GM12874 (cell line): Measurements from ENCODE around the gene UBE2O.

ENCODE experiments used
- CTCF ChIP-seq: IDR thresholded peaks from 2 replicates; pipeline ENCODE4 v1.5.1; 2011; ENCODE audit warnings: low read depth, mild to moderate bottlenecking, control low read depth, low read length, moderate library complexity; ENCODE audit not compliant: insufficient read depth

The UBE2O gene

GRCh38 chr17:76371656-76372628 is 81.0 kb downstream of the UBE2O start:
- TF ChIP-seq CTCF = no peak

DNA sequence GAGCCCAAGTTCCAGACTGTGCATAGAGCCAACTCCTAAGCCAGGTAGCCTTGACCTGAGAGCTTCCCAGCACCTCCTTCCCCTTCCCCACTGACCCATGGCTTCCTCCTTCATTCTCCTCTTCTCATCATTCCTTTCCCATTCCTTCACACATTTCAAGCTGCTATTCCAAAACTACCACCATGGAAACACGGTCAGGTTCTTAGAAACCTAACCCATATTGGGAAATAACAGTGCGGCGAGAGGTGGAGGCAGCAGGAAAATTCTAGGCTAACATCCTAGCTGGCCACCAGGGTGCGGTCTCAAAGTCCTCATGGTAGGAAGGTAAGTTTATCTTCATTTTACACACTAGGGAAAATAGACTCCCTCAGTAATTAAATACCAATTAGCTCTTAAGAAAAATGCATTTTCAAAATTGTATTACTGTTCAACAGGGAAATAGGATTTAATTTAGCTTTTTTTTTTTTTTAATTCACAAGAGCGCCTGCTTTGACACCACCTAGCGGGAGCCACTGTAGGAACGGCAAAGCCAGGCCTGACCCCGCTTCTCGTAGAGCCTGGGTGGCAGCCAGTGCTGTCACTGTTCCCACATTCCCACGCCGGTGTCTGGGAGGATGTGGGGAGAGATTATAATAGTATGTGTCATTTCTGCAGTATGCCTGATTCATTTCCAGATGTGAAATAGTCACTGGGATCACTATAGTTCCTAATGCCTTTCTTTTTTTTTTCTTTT is 82.5 kb downstream of the UBE2O start:
- no peak for TF ChIP-seq CTCF

GRCh38 chr17:76369804-76370203 is 83.1 kb downstream of the UBE2O start:
- TF ChIP-seq CTCF = no peak

DNA sequence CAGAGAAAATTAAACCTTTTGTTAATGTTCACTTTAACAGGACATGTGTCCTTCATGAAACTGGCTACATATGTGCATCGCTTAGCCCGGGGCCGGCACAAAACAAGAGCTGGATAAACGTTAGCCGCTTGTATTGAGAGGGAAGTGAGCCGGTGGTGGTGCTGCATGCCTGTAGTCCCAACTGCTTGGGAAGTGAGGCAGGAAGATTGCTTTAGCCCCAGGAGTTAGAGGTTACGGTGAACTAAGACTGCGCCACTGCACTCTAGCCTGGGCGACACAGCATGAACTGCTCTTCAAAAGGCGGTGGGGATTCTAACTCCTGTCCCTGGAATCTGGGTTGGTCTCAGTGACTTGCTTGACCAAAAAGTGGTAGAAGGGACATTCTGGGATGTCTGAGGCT is 83.6 kb downstream of the UBE2O start:
- TF ChIP-seq CTCF = no peak

DNA sequence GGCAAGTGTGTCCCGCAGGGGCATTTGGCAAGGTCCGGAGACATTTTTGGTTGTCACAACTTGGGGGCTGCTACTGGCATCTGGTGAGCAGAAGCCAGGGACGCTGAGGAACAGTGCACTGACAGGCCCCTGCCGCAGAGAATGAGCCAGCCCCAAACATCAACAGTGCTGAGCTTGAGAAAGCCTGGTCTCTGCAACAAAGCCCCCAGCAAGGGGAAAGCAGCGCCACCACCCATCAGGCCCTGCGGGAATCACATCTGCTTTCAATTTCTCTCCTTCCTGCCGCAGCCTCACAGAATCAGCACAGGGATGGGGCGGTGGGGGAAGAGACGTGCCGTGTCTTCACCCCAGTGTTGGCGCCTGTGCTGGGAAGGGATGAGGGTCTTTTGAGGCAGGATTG is 84.4 kb downstream of the UBE2O start:
- TF ChIP-seq CTCF = no peak

DNA sequence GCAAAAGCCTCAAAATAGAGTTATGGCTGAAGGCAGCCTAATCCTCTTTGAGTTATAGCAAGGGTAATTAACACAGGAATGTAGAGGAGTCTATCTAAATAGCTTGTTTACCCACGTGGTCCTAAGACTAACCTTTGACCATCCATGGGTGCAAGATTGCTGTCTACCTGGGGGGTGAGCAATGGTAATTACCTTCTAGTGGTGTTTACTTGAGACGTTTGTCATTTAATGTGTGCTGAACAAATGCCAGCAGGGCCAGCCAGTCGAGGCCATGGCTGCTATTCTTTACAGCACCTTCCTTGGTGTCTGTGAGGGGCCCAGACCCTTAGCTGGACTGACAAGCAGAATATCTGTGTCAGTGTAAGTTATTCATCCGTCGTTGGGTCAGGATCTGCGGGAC is 85.3 kb downstream of the UBE2O start:
- no peak for TF ChIP-seq CTCF

DNA sequence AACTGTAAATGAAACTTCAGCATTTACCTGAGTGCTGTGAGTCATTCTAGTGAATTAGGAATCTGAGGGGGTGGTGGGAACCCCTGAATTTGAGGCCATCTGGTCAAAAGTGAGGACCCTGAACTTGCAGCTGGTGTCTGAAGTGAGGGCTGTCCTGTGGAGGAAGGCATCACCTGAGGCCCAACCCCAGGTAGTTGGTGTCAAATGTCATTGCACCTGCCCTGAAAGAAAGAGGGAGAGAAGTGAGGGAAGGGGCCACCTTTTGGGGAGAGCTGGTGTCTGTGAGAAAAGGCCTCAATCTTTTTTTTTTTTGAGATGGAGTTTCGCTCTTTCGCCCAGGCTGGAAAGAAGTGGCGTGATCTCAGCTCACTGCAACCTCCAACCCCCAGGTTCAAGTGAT is 86.7 kb downstream of the UBE2O start:
- no peak for TF ChIP-seq CTCF
